GM19372 (cell line): ENCODE results near the gene PTAR1.

Experiments
- ATAC-seq: cut with Tn5 transposase; IDR thresholded peaks from one replicate; pipeline ENCODE4 v1.9.1; 2021; ENCODE audit warnings: mild to moderate bottlenecking, low read depth, moderate library complexity; ENCODE audit not compliant: unreplicated experiment

The PTAR1 gene

DNA sequence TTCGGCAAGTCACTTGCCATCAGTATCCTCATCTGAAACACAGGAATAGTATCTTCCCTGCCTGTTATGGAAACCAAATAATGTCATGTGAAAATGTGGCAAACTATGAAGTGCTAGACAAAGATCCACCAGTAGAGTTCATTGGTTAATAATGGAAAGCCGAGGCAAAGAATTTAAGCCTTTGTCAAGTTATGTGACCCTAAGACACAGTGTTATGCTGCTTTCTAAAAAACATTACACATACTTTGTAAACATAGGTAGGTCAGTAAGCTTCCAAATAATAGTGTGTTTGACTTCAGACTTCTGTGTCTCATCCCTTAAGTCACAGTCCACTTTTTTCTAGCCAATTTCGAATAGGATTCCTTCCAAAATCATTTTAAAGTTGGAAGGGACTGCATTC, 6.0 kb downstream of the PTAR1 start:
- ATAC-seq: no peak

DNA sequence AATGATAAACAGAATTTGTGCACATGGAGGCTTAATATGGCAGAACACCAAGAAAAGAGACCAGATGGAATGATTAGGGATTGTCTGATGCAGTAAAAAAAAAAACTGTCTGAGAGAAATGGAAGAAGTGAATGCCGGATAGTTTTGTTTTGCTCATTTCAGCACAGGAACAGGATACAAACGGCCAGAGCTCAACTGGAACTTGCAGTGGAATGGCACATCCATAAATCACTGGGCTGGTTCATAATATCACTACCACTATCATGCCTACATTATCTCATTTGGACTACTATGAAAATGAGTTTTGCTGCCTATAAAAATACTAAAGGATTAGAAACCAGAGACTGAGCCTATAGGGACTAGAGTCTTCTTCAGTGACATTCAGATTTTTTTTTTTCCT, 9.7 kb downstream of the PTAR1 start:
- ATAC-seq: no peak

DNA sequence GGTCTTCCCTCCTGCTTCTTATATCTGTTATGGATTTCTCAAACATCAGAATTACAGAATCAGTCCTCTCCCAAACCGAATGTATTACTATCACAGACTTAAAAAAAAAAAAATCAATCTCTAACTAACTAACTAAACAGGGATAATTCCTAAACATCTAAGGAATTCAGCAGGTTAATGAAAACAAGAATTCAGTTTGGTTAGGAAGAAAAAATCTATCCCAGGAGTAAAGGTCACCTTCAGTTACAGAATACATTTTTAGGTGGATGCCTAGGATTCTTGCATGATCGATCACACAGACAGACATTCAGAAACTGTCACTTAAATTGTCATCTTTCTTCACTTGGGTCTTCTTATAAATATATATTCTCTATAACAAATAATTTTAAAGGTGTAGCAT, 11.5 kb downstream of the PTAR1 start:
- no peak for ATAC-seq

DNA sequence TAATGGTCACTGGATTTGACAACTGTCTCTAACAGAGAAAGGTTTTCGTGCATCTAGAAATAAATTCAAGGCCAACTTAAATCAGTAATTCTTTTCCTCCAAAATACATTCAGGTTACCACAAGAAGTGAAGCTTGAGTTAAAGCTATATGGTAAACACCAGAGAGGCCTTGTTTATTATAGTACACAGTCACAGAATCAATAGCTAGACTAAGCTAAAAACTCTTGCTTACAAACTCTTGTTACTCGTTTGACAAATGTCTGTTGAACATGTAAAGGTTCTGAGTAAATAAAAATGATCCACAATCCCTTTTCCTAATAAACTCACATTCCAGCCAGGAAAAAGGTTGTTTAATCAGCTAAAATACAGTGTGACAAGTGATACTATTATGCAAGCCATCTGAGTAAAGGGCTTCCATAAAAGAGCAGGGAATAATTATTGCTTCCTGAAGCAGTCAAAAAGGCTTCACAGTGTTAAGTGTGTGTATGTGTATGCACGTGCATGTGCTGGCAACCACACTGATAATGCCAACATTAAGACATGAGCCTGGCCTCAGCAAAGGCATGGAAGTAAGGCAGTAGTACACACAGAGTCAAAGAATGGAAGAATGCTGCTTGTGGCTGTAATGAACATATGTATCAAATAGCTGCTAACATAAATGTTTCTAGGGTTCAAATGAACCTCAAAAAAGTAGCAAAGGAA, 12.8 kb downstream of the PTAR1 start:
- ATAC-seq: no peak

DNA sequence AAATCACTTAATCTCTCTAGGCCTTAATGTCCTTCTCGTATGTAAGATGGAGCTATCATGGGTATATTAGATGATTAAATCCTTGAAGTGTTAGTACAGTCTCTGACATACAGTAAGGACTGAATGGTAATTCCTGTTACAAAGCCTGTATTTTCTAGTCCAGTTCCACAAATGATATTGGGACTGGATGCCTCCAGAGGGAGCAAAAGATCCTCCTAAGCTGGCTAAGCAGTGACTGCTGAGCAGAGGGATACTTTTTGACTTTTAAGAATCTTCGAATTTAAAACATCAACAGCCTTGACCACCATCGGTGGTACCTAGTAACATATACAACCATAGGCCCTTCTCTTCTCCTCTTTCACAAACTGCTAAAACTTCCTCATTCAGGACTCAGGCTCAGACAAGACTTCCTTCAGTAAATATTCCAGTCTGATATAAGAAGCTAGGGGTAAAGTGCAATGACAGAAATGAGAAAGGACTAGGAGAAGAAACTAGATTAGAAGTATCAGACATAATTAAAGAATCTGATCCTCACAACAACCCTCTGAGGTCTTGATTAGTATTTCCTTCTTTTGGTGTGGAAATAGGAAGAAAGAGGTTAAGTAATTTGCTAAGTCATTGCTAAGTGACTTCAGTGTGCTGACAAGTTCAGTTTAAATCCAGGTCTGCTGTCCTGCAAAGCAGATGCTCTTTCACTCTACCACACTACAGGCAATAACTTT, 13.9 kb downstream of the PTAR1 start:
- ATAC-seq: no peak

DNA sequence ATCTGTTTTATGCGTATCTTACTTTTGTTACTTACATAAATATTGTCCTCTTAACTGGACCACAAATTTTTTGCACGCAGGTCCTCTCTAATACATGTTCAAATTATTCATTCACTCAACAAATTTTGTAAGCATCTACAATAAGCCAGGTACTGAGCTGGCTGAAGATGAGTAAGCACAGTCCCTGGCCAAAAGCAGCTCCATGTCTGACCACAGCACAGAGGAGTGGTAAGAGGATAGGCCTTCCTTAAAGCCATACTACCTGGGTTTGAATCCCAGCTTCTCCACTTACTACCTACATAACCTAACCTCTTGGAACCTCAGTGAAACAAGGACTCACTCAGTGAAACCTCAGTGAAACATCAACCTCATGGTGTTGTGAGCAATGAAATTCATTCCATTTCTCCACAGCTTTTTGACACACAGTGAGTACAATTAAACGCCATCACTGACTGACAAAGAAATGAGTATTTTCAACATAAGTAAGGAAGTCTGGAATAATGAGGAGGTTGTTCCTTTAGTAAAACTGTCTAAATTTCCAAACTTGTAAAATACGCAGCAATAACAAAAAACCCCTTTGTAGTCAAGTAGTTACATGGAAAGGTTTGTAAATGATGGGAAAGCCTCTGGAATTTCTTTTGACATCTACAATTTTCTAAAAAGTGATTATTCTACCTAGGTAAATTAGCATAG, 15.0 kb downstream of the PTAR1 start:
- no peak for ATAC-seq

DNA sequence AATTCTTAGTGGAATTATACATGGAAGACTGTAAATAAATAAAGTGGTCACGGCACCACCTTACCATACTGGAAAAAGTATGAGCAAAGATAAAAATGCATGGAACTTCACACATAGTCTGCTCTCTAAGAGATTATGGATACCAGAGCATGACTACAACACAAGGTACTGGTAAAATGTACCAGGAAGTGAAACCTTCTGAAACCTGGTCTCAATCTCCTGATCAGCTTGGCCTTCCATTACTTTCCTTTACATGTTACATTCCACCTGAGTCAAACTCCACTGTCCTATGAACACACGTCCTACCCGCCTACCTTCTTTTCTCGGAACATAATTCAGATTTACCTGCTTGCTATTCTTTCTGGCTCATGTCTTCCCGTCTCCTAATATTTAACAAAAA, 15.9 kb downstream of the PTAR1 start:
- ATAC-seq: no peak

DNA sequence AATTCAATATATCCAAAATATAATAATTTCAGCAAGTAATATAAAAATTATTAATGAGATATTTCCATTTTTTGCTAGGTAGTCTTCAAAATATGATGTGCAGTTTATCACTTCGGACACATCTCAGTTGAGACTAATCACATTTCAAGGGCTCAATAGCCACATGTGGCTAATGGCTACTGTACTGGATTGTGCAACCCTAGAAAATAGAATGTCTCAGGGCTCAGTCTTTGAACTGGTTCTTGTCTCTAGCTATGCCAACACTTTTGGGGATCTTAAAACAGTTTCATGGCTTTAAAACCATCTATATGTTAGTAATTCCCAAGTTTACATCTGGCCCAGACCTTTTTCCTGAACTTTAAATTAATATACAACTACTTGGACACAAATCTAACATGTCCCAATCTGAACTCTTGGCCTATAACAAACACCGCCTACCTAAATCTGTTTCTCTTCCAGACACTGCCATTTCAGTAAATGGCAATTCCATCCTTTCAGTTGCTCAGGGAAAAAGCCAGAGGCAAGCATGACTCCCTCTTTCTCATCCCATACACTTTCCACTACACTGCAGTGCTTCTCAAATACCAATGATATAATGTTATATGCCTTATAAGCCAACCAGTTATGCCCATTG, 18.8 kb downstream of the PTAR1 start:
- ATAC-seq: no peak

DNA sequence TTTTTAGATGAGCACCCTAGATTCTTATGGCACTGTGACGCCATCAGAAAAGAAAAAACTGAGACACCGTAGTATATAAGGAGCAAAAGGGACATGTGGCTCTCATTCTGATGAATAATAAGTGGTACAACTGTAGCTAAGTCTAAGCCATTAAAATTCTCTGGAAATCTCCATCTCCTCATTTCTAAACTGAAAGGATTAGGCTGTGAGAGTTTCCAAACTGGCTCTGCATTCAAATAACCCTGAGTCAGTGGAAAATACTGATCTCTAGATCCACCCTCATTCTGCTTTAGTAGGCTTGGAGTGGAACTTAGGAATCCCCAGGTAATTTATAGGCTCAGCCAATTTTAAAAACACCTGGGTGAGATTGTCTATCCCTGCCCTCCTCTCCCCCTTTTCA, 28.5 kb downstream of the PTAR1 start:
- no peak for ATAC-seq

DNA sequence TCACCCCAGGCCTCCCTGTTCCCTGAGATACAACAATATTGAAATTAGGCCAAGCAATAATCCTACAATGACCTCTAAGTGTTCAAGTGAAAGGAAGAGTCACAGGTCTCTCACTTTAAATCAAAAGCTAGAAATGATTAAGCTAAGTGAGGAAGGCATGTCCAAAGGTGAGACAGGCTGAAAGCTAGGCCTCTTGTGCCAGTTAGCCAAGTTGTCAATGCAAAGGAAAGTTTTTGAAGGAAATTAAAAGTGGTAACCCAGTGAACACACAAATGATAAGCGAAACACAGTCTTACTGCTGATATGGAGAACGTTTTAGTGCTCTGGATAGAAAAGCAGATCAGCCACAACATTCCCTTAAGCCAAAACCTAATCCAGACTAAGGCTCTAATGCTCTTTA, 39.8 kb downstream of the PTAR1 start:
- ATAC-seq: no peak

DNA sequence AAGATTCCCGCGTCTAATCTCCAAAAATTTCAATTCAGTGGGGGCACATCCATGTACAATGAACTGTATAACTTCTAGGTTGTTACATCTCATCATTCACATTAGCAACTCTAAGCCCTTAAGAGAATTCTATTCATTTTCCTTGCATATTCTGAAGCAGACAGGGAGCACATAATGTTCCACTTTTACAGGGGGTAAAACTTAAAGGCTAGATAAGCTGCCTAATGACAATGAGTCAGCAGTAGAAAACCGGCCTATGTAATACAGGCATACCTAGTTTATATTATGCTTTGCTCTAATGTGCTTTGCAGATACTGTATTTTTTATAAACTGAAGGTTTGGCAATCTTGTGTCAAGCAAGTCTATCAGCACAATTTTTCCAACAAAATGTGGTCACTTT, 40.4 kb downstream of the PTAR1 start:
- ATAC-seq: no peak

DNA sequence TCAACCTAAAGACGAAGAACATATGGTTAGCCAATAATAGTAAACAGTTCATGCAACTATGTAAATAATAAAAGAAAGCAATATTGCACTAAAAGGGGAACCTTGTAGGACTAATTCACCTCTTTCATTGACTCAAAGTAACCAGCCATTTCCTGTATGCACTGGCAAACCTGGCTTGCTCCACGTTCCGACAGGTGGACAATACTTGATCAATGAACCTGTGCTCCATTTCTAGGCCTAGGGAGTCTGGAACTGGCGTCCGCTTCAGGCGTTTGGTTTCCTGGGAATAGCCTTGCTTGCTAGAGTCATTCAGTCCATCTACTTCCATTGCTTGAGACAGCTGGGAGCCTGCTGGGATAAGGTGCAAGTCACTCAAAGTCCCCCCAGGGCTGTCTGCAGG, 41.6 kb downstream of the PTAR1 start:
- no peak for ATAC-seq

DNA sequence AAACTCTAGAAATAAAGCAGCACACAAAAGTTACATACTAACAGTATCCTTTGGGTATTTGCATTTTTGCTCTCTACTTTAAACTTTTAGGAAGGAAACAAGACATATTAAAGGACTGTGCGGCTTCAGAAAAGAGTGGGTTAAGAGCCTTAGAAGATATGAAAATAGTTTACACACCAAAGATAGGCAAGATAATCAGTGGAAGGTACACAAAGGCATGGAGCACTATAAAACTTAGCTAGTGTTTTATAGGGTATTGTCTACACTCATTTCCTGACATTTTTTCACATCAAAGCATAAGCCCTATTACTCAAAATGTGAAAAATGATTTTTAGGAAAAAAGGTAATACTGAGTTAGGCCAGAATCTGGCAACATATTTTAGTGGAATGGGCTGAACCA, 44.0 kb downstream of the PTAR1 start:
- ATAC-seq: no peak

DNA sequence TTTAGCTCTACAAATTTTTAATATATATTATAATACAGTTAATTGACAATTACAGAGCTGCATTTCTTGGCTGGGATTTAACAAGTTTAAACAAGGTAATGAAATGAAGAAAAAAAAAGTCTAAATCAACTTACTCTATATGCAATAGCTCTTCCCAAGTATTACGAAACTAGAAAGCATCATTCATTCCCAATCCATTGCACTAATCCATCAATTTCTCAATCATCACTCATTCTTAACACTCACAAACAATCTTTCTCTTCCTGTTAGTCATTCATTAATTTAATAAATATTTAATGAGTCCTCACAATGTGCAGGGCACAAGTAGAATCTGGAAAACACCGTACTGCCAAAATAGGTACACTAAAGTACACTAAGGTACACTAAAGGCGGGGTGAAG, 44.7 kb downstream of the PTAR1 start:
- ATAC-seq: no peak

DNA sequence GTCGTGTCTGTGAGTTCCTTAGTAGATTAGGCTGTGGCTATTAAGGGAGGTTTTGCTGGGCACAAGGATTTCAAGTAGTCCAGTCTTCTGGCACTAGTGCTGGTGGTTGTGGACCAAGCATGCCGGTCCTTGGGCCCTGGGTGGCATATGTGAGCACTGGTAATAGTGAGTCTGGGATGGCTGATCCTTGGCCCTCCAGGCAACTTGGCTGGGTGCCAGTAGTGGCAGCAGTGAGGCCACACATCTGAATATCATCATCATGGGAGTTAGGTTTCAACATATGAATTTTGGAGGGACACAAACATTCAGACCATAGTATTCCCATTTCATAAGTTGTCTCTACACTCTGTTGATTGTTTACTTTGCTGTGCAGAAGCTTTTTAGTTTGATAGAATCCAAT, 62.3 kb downstream of the PTAR1 start:
- ATAC-seq: no peak

DNA sequence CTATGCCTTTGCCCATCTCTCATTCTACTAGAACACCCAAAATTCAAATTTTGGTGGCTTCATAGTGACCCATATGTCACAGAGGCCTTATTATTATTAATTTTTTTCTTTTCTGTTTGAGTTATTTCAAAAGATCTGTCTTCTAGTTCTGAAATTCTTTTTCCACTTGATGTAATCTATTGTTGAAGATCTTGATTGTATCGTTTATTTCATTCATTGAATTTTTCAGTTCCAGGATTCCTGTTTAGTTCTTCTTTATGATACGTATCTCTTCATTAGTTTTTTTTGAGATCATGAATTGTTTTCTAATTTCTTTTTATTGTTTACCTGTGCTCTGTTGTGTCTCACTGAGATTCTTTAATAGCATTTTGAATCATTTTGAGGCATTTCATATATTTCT, 63.0 kb downstream of the PTAR1 start:
- ATAC-seq: no peak

DNA sequence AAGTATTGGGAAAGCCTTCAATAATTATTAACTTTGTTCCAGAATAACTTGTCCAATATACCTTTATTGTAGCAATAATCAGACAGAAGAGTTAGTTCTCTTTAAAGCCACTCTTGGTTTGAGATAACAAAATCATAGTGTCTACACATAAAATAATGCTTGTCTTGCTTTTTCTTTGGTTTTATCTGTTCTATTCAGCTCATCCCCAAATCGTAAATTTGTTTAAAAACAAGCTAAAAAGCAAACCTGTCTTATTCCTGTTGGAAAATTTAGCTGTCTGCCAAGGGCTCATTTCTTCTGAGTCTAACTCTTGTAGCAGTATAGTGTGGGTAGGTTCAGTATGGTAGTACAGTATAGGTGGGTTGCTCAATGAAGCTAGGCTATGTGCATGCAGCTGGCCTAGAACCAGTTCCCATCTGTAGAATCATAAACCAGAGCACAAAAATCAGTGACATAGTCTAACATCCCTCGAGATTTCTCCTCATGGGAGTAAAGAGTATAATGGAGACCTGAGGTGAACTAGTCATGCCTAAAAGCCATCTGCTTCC, 69.7 kb downstream of the PTAR1 start:
- ATAC-seq: no peak

DNA sequence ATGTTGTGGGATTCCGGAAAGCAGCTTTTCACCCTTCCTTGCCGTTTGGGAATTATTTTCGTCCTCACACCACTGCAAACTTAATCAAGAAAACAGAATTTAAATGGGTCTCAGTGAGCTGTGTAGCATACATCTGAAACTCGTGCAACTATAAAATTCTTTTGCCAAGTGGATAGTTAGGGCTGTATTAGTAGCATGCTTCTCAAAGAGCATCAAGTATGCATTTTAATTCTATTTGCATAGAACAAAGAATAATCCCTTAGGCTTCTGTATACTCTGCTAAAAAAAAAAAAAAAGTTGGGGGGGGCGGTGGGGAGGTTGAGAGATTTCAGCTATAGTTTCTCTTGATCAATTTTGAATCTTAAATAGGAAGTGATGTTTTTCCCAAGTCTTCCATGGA, 75.9 kb downstream of the PTAR1 start:
- ATAC-seq: no peak

DNA sequence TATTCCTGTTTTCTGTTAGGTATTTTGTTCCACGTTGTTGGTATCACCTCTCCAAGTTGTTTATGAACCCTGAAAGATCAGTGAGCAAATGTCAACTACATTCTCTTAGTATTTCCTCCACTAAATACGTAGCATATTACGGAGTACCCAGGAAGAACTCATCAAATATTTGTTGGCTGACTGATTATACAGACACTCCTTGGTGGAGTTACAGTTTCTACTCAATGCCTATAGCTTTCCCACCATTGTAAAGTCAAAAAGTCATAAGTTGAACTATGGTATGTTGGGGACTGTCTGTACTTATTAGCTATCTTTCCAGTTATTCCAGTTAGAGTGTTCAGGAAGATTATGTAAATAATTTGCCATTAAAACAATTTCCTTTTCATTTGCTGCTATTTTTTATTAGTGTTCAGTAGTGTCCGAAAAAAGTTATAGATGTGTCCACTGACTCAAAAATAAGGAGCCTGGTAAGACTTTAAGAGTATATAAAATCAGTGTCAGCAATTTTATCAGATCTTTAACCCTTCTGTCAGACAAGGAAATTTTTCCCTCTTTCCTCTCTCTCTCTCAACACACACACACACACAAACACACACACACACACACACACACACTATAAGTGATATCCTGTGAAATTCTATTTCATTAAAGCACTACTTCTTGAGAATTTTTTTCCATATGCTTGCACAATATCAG, 80.8 kb downstream of the PTAR1 start:
- no peak for ATAC-seq

DNA sequence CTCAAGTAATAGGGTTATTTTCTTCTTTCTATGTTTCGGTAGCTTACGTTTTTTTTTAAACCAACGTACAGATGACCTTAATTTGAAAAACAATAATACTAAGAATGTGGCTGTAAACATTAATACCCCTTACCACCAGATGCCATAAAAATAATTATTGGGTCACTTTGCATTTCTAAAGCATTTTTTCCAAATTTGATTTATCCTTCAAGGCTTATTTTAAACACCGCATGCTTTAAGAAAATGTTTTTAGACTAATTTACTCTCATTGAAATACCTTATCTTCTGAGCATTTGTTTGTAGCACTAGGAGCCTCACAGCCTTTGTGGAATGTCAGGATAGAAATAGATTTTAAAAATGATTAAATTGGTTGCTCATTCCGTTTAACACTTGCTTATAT, 81.9 kb downstream of the PTAR1 start:
- no peak for ATAC-seq

DNA sequence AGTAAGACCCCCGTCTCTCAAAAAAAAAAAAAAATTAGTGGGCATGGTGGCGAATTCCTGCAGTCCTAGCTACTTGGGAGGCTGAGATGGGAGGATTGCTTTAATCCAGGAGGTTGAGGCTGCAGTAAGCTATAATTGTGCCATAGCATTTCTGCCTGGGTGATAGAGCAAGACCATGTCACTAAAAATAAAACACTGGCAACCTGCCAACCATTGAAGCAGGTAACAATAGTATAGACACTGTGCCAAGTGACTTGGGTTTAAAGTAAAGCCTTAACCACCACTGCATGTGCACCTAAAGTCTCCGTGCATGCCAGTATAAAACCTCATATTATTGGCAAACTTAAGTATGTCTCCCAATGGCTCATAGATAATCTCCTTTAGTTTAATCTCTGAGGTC, 84.2 kb downstream of the PTAR1 start:
- ATAC-seq: no peak
